HepG2 (cell line): ENCODE data around the gene NEK6. TPM values are rescaled to one million over a fixed set of nuclear protein-coding genes. Genes with fewer than 3 reads are reported as not detected.

ENCODE experiments used
- CREM ChIP-seq, 2 experiments: sonication (generic) in 1 of 2; formaldehyde crosslinking in 1 of 2; IDR thresholded peaks; 2 replicates each; pipeline versions ENCODE4 v1.4.0 to v1.6.1; 2016 to 2020; ENCODE audit warnings: antibody characterized with exemption in 1 of 2, mild to moderate bottlenecking in 1 of 2, missing genetic modification reagents in 1 of 2
- FOXA3 ChIP-seq: IDR thresholded peaks from 2 replicates; pipeline ENCODE4 v1.6.1; 2016; ENCODE audit warnings: missing genetic modification reagents, missing compliant biosample characterization
- GLMP ChIP-seq: sonication (generic); formaldehyde crosslinking; IDR thresholded peaks from 2 replicates; pipeline ENCODE4 v1.9.0; 2021; ENCODE audit warnings: missing genetic modification reagents, mild to moderate bottlenecking, borderline replicate concordance
- GTF2F1 ChIP-seq: fragments of 150-350 bp; IDR thresholded peaks from 2 replicates; pipeline ENCODE4 v1.6.1; 2014; ENCODE audit warnings: low read length
- HMG20B ChIP-seq: conservative IDR thresholded peaks from 2 replicates; pipeline ENCODE4 v1.6.1; 2016; ENCODE audit warnings: missing genetic modification reagents, missing compliant biosample characterization
- KLF16 ChIP-seq, 2 experiments: sonication (generic) in 1 of 2; formaldehyde crosslinking in 1 of 2; IDR thresholded peaks; 2 replicates each; pipeline versions ENCODE4 v1.6.1 to v1.8.0; 2016 to 2023; ENCODE audit warnings: missing genetic modification reagents in 2 of 2, missing compliant biosample characterization in 1 of 2
- NCOA2 ChIP-seq: sonication (generic); formaldehyde crosslinking; IDR thresholded peaks from 2 replicates; pipeline ENCODE4 v1.8.0; 2022; ENCODE audit warnings: inconsistent platforms
- PTBP1 ChIP-seq: fragments of 200-400 bp; formaldehyde crosslinking; IDR thresholded peaks from 2 replicates; pipeline ENCODE4 v1.6.1; 2018; ENCODE audit warnings: low read length, low read depth; ENCODE audit not compliant: poor library complexity, severe bottlenecking
- ZBTB46 ChIP-seq: sonication (generic); formaldehyde crosslinking; IDR thresholded peaks from 2 replicates; pipeline ENCODE4 v1.4.0; 2020; ENCODE audit warnings: mild to moderate bottlenecking, missing genetic modification reagents, borderline replicate concordance
- ZNF101 ChIP-seq: sonication (generic); formaldehyde crosslinking; IDR thresholded peaks from 2 replicates; pipeline ENCODE4 v1.4.0; 2020; ENCODE audit warnings: mild to moderate bottlenecking, low read depth, missing genetic modification reagents, borderline replicate concordance
- ZNF33B ChIP-seq: sonication (generic); formaldehyde crosslinking; IDR thresholded peaks from 2 replicates; pipeline ENCODE4 v1.5.1; 2020; ENCODE audit warnings: mild to moderate bottlenecking, missing genetic modification reagents
- ZNF451 ChIP-seq: sonication (generic); formaldehyde crosslinking; IDR thresholded peaks from 2 replicates; pipeline ENCODE4 v1.5.0; 2020; ENCODE audit warnings: mild to moderate bottlenecking, missing genetic modification reagents
- ZNF510 ChIP-seq: sonication (generic); formaldehyde crosslinking; IDR thresholded peaks from 2 replicates; pipeline ENCODE4 v1.4.0; 2020; ENCODE audit warnings: low read depth, mild to moderate bottlenecking, missing genetic modification reagents
- ZNF546 ChIP-seq: sonication (generic); formaldehyde crosslinking; conservative IDR thresholded peaks from 2 replicates; pipeline ENCODE4 v1.8.1; 2023; ENCODE audit warnings: mild to moderate bottlenecking, missing genetic modification reagents
- ZNF607 ChIP-seq: sonication (generic); formaldehyde crosslinking; IDR thresholded peaks from 2 replicates; pipeline ENCODE4 v1.5.1; 2020; ENCODE audit warnings: missing genetic modification reagents, mild to moderate bottlenecking, borderline replicate concordance
- ZNF639 ChIP-seq: conservative IDR thresholded peaks from 2 replicates; pipeline ENCODE4 v1.6.1; 2018; ENCODE audit warnings: missing genetic modification reagents
- ZNF678 ChIP-seq: sonication (generic); formaldehyde crosslinking; IDR thresholded peaks from 2 replicates; pipeline ENCODE4 v1.4.0; 2020; ENCODE audit warnings: mild to moderate bottlenecking, missing genetic modification reagents
- polyA plus RNA-seq, 8 experiments: library from polyadenylated mRNA; depleted of rRNA in 3 of 8; stranded (reverse) in 7 of 8; unstranded in 1 of 8; fragments of >200 nt; fragmentation: Illumina TruSeq in 4 of 8; extraction: Trizol in 4 of 8; gene quantifications; 2 replicates each; pipeline versions ENCODE4 v1.2.1 to v1.2.3, GENCODE V29; 2011 to 2016; ENCODE audit warnings: low read depth in 4 of 8, missing spikeins in 1 of 8, mixed read lengths in 1 of 8; ENCODE audit not compliant: insufficient read depth in 1 of 8
- total RNA-seq, 5 experiments: library from RNA; depleted of rRNA; stranded (reverse); fragments of >200 nt; fragmentation: Illumina TruSeq; extraction: Trizol; gene quantifications; 2 replicates each; pipeline ENCODE4 v1.2.3, GENCODE V29; 2016; ENCODE audit warnings: low read depth in 1 of 5
- TF ChIP-seq, protein P1 (sequence below): sonication (generic); formaldehyde crosslinking; IDR thresholded peaks from 2 replicates; pipeline ENCODE4 v1.9.0; 2022; ENCODE audit warnings: low read depth, missing genetic modification reagents
- TF ChIP-seq, protein P2 (sequence below): sonication (generic); formaldehyde crosslinking; IDR thresholded peaks from 2 replicates; pipeline ENCODE4 v1.5.0; 2020; ENCODE audit warnings: mild to moderate bottlenecking, missing genetic modification reagents
- TF ChIP-seq, protein P3 (sequence below): sonication (generic); formaldehyde crosslinking; conservative IDR thresholded peaks from 2 replicates; pipeline ENCODE4 v1.8.0; 2022; ENCODE audit warnings: low read depth, missing genetic modification reagents

Gene NEK6
- total and polyA plus RNA-seq, 2 of the 13 experiments (the other 11 are each of a cell fraction or from before 2014, with no cell fraction given) = 30.4 to 119 TPM

- no peak for TF ChIP-seq ZNF639
- no peak for TF ChIP-seq HMG20B (CRISPR knock-in tag)
- no peak for TF ChIP-seq ZNF546 (CRISPR knock-in tag)
- TF ChIP-seq CREM (IDR thresholded peaks at IDR 0.05) = no peak
- TF ChIP-seq CREM (CRISPR knock-in tag; IDR thresholded peaks at IDR 0.05) = no peak
- TF ChIP-seq GLMP (CRISPR knock-in tag) = no peak
- no peak for TF ChIP-seq ZNF451 (CRISPR knock-in tag)
- peak; percentile 32 for TF ChIP-seq PTBP1
- no peak for TF ChIP-seq KLF16 (CRISPR knock-in tag; IDR thresholded peaks at IDR 0.05)
- TF ChIP-seq ZNF607 (CRISPR knock-in tag) = peak; percentile 49; the same call in 1 of the 2 replicates
- TF ChIP-seq FOXA3 (CRISPR knock-in tag) = peak; percentile 49
- TF ChIP-seq ZNF510 (CRISPR knock-in tag) = no peak
- TF ChIP-seq, protein P1, sequence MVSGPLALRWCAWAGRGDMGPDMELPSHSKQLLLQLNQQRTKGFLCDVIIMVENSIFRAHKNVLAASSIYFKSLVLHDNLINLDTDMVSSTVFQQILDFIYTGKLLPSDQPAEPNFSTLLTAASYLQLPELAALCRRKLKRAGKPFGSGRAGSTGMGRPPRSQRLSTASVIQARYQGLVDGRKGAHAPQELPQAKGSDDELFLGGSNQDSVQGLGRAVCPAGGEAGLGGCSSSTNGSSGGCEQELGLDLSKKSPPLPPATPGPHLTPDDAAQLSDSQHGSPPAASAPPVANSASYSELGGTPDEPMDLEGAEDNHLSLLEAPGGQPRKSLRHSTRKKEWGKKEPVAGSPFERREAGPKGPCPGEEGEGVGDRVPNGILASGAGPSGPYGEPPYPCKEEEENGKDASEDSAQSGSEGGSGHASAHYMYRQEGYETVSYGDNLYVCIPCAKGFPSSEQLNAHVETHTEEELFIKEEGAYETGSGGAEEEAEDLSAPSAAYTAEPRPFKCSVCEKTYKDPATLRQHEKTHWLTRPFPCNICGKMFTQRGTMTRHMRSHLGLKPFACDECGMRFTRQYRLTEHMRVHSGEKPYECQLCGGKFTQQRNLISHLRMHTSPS (CRISPR knock-in tag) = no peak
- TF ChIP-seq, protein P2, sequence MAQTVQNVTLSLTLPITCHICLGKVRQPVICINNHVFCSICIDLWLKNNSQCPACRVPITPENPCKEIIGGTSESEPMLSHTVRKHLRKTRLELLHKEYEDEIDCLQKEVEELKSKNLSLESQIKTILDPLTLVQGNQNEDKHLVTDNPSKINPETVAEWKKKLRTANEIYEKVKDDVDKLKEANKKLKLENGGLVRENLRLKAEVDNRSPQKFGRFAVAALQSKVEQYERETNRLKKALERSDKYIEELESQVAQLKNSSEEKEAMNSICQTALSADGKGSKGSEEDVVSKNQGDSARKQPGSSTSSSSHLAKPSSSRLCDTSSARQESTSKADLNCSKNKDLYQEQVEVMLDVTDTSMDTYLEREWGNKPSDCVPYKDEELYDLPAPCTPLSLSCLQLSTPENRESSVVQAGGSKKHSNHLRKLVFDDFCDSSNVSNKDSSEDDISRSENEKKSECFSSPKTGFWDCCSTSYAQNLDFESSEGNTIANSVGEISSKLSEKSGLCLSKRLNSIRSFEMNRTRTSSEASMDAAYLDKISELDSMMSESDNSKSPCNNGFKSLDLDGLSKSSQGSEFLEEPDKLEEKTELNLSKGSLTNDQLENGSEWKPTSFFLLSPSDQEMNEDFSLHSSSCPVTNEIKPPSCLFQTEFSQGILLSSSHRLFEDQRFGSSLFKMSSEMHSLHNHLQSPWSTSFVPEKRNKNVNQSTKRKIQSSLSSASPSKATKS (CRISPR knock-in tag) = no peak
- TF ChIP-seq, protein P3, sequence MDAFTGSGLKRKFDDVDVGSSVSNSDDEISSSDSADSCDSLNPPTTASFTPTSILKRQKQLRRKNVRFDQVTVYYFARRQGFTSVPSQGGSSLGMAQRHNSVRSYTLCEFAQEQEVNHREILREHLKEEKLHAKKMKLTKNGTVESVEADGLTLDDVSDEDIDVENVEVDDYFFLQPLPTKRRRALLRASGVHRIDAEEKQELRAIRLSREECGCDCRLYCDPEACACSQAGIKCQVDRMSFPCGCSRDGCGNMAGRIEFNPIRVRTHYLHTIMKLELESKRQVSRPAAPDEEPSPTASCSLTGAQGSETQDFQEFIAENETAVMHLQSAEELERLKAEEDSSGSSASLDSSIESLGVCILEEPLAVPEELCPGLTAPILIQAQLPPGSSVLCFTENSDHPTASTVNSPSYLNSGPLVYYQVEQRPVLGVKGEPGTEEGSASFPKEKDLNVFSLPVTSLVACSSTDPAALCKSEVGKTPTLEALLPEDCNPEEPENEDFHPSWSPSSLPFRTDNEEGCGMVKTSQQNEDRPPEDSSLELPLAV (CRISPR knock-in tag) = no peak
- no peak for TF ChIP-seq NCOA2
- no peak for TF ChIP-seq ZNF33B
- no peak for TF ChIP-seq GTF2F1
- no peak for TF ChIP-seq ZNF101
- TF ChIP-seq ZNF678 = no peak
- TF ChIP-seq ZBTB46 (CRISPR knock-in tag) = no peak
Observed at GRCh38 chr9:124263800-124264426, 6.2 kb downstream of the NEK6 start (continued).
